GM21576 (cell line): ENCODE data around the gene RAPGEF6.
A peak's percentile ranks its signal among the peaks of the same experiment; 100 is the strongest.

ENCODE experiments used
- ATAC-seq: cut with Tn5 transposase; IDR thresholded peaks from one replicate; pipeline ENCODE4 v1.9.1; 2021; ENCODE audit warnings: mild to moderate bottlenecking, moderate library complexity; ENCODE audit not compliant: unreplicated experiment

RAPGEF6 gene

DNA sequence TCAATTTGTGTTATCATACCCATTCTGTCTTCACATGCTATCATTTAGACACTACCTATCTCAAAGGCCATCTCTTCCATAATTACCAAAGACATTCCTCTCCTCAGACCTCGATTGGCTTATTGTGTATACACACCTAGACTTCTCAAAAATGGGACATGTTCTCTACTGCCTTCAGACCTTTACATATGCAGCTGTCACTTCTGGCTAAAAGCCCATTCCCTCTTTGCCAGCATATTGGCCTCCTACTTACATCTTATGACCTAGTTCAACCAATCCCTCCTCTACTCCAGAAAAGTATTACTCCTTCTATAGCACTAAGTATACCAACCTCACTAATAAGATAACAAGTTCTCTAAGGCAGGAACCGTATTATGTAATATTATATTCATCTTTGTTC is 84.4 kb downstream of the RAPGEF6 start:
- no peak for ATAC-seq

DNA sequence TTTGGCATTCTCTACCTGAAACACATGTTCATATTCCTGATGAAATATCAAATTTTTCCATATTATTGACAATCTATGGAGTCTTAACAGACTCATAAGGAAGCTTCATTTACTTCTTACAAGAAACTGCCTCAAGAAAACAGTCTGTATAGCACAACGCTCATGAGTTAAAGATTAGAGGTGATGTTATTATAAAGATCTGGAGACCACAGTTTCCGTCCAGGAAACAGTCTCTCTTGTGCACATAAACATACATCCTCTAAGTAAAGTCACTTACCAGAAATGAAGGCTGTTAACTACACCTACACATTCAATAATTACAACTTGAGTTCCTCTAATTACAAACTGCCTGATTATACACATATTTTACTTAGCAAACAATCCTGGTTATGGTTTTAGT is 86.9 kb downstream of the RAPGEF6 start:
- ATAC-seq = no peak

DNA sequence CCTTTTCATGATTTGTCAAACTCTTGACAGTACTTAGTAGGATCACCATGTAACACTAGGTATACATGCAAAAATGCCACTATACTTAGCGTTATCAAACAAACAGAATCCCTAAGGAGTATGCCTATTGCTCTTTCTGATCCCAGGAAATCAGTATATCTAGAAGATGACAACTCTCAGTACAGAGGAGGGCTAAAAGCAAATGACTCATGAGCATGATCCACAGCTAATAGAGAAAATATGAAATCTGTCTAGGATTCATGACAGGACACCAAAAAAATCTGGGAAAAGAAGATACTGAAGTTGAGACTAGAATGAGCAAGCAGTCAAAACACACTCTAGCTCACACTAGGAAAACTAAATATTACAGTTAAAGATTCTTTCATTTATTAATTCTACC is 89.2 kb downstream of the RAPGEF6 start:
- ATAC-seq = no peak

GRCh38 chr5:131542723-131543122 is 92.3 kb downstream of the RAPGEF6 start:
- ATAC-seq = no peak

DNA sequence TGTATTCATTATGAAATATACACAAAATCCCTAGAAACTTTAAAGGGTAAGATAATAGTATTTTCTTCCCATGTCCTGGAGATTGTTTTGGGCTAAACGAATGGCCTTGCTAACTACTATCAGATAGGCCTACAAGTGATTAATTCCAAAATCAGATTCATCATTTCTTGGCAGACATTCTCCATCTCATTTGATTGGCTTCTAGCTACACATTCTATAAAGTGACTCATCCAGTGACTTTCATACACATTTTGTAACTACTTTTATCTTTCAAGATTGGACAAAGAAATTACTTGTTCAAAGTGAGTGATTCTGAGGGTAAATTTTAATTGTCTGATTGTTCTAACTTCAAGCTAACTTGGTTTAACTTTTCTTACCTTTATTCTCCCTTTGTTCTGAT is 93.3 kb downstream of the RAPGEF6 start:
- ATAC-seq = no peak

- ATAC-seq = no peak
Observed at GRCh38 chr5:131541071-131541470, 94.0 kb downstream of the RAPGEF6 start.

DNA sequence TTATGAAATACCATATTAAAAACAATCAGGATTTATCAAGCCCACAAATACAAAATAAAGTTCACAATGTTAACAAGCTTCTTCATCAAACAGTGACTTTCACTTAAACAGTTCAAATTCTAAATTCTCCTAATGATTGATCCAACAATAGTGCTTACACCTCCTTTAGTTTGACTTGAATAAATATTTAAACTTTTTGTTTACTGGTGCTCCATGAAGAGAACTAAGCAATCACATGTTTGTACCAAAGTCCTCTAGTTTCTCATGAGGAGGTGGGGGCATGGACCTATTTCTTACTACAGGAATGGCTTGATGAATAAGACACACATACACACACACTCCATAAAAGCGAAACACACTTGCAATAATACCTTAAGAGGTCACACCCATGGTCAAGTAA is 95.8 kb downstream of the RAPGEF6 start:
- no peak for ATAC-seq

DNA sequence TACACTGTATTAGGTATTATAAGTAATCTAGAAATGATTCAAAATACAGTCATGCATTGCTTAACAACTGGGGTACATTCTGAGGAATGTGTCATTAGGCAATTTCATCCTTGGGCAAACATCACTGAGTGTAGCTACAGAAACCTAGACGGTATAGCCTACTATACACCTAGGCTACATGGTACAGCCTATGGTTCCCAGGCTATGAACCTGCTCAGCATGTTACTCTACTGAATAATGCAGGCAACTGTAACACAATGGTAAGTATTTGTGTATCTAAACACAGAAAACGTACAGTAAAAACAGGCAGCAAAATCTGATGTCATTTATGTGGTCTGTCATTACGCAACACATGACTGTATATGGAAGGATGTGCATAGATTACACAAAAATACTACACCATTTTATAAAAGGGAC is 96.8 kb downstream of the RAPGEF6 start:
- no peak for ATAC-seq

DNA sequence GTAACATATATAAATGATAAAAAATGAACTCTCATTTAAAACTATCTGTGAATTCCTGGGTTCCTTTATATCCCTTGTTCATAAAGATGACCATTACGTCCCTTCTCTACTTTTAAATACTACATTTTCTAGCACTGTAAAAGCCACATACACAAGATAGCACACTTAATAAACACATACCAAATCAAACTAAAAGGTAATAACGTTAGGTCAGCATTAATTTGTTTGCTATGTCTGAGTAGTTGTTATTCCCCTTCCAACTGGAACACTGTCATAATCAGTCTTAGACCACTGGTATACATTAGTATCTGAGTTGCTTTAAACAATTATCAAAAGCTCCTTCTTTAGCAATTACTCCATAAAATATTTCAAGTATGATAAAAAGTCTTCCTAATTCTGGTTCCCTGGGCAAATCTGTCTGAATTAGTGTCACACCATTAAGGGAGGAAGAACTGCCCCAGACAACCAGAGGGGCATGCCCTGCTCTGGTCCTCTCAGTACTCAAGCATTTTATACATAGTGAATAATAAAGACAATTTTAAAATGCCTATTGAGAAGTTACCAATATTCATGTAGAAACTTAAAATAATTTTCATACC is 98.1 kb downstream of the RAPGEF6 start:
- ATAC-seq = no peak

DNA sequence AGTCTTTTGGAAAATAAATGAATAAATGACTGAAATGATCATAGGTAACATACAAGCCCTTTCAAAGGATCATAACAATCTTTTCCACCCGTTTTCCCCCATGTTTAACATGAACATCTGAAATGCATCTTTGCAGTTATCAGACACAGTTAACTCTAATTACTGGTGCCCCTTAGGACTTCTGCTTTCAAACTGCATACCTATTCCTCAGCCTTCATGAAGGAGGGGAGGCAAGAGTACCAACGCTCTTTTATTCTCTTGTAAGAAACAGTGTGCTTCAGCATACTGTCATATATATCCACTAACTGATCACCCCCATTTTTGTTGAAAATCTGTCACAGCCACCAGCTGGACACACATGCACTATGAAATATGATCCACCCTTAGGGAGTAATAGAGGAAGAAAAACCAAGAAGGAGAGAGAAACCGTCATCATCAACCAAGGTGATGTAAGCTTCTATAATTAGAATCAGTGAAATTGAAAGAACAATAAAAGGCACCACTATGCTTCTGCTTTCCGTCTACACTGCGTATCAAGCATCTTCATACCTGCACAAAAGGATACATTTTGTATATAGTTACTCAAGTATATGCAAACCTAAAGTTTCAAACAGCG is 98.7 kb downstream of the RAPGEF6 start:
- ATAC-seq = peak; percentile 91

GRCh38 chr5:131534974-131535373 is 100.1 kb downstream of the RAPGEF6 start:
- ATAC-seq = no peak

- no peak for ATAC-seq
Observed at GRCh38 chr5:131533836-131534235, 101.2 kb downstream of the RAPGEF6 start.

DNA sequence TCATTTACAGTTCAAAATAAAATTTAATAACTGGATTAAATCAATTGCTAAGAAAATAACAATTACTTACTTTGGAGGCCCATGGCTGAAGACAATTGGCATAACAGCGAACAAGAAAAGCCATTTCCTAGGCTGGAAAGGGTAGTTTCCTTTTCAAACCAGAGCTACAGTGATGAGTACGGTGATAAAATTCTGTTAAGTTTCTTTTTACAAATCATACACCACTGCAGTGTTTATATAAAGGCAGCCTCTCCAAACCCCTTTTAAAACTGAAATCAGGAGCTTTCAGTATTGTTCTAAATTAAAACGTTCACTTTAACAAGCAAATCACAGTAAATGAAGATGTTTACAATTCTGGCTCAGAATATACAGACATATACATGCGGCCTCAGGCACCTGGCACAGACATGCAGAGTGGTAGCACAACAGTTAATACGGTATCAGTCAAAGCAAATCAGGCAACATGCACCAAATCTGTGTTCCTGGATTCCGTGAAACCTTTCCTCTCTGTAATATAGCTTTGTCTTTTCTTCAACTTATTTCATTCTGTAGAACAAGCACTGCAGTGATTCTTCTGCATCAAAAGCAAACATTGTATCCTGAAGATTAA is 102.9 kb downstream of the RAPGEF6 start:
- no peak for ATAC-seq

DNA sequence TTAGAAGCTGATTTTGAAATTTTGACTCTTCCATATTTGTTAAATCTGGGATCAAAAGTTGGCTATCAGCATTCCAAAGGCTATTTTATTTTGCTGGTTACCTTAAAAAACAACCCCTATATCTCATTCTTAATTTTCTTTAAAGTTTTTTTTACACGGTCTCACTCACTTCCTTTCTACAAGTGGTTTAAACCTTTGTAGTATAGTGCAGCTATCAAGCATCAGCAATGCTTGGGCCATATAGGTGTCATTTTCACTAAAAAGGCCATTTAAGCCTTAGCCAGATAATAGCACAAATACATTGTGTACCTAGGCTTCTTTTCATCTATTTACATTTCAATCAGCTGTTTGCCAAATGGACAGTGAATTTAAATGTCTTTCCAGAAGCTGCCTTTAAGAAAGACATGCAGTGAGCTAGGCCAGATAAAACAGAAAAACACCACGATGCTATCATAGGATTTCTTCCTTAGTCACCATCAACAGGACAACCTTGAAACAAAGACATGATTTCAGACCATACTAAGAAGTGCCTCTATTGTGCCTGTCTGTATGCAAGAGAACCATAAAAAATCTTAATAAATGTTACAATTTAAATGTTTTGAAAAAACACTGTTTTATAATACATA is 104.2 kb downstream of the RAPGEF6 start:
- ATAC-seq = no peak

GRCh38 chr5:131528682-131529081 is 106.3 kb downstream of the RAPGEF6 start:
- ATAC-seq = no peak

DNA sequence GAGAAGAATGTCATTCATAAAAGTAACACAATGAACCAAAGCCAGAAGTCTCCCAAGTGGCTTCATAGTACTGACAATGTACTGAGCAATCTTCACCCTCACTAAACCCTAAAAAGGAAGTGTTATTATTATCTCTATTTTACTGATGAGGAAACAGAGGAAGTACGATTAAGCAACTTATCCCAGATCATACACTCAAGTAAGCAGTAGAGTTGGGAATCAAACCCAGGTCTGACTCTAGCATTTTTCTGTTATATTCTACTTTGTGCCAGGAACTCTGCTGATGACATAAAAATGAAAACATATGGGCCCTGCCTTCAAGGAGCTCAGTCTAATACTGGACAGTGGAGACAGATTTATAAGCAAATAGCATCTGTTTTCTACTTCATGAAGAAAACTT is 109.2 kb downstream of the RAPGEF6 start:
- no peak for ATAC-seq

DNA sequence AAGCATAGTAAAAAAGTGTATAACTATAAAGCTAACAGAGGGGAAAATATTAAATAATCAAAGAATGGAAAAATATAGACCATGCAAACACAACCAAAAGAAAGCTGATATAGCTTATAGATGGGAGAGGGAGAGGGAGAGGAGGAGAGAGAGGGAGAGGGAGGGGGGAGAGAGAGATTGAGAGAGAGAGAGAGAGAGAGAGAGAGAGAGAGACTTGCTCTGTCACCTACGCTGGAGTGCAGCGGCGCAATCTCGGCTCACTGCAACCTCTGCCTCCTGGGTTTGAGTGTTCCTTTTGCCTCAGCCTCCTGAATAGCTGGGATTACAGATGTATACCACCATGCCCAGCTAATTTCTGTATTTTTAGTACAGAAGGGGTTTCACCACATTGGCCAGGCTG is 110.6 kb downstream of the RAPGEF6 start:
- ATAC-seq = no peak

- no peak for ATAC-seq
Observed at GRCh38 chr5:131523500-131524185, 111.4 kb downstream of the RAPGEF6 start.

DNA sequence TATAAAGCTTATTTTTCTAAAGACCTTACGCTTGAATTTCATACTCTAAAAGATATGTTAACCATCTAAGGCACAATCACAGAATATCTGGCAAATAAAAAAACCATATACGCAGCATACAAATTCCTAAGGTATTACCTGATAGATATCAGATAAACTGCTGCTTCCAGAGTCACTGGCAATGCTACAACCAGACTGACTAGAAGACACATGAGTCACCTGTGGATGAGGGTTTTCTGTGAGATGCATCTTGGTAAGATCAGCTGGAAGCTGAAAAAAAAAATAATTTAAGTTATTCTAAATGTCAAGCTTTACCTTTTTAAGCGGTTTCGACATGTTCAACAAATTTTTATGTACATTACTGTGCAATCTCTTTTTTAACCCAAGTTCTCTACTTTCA is 113.8 kb downstream of the RAPGEF6 start:
- ATAC-seq = no peak

DNA sequence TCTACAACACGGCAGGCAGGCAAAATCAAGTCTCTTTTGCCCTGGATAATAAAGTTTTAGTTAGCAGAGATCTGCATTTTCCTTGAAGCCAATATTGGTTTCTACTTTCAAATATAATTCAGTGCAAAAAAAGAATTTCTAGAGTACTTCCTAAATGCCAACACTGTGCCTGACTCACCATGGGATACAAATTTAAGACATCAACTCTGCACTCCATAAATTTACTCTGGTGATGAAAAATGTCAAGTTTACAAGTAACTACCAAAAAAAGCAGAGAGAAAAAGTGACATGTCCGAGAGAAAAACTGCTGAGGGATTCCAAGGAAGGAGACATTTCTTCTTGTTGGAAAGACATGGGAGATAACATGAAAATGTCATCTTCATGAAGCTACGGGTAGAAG is 119.7 kb downstream of the RAPGEF6 start:
- ATAC-seq = no peak
